HG03139 (cell line): ENCODE results near the gene KCNAB1.

Experiments used
- ATAC-seq: cut with Tn5 transposase; IDR thresholded peaks from one replicate; pipeline ENCODE4 v1.9.1; 2021; ENCODE audit not compliant: unreplicated experiment

The KCNAB1 gene

DNA sequence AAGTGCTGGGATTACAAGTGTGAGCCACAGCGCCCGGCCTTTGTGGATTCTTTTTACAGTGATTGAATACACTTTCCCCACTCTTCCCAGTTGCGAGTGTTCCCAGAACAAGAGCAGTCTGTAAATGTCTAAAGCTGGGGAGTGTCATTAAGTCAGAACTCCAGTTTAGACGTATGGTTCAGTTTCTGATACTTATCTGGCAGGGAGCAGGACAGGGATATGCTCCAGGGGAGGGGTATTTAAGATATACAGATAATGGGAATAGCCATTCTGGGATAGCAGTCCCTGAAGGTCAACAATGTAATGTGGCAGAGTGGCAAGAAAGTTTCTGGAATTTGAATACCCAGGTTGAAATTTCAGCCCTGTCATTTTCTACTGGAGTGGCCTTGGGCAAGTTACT lies 270.5 kb downstream of the KCNAB1 start:
- ATAC-seq: no peak

DNA sequence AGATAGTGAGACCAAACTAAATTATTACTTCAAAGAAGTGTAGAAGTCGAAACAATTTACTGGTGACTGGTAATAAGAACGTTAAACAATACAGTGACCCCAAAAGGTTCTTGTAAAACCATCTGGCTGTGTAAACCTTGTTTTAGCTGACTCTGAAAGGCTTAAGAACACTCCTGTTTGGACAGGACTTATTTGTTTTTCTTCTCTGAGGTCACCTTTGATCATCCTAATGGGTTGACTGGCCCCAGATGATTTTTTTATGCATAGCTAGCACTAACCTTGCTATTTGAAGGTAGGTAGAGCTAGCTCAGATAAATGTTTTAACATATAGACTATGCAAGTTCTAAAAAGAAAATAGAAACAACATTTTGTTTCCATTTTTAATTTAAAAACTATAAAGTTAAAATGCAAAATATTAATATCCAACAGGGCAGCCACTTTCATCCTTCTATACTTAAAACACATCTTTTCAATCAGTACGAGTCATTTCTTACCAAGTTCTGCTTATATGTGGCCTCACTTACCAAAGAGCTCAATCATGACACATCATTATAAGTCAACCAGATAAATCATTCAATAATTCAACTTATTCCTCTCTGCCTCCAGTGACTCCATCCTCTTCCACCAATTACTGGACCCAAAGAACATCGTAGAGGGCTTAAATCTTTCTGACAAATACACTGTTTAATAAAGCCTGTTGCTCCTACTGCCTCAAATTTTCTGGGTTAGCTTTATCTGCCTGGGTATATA lies 275.8 kb downstream of the KCNAB1 start:
- ATAC-seq: no peak

DNA sequence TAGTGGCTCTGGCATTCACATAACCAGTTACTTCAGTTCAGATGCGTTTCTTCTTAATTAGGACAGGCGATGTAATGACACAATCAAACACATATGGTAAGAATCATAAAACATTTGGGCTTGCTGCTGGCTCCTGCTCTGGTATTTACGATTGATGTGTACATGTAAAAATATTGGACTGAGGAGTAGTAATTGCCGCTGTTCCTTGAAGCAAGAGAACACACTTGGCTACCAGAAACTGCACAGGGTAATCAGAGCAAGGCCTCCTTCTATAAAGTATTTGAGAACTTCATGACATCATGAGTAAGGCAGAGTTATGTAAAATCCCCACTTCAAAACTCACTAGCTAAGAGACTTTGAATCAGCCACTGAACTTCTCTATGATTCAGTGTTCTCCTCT lies 276.5 kb downstream of the KCNAB1 start:
- ATAC-seq: no peak

DNA sequence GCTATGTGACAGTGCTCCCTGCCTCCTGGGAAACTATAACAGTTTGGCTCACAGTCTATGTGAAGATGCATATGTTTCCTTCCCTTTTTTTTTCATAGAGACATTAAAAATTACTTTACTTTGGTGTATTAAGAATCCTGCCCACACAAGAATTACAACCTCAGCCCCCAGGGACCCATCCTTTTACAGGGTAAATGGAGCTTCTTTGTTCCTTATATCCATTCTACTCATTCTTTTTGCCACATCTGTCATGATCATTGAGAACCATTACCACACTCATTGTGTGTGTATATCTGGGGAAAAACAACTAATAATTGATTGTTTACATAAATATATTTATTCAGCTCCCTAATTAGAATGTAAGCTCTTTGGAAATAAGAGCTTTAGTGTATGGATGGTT lies 277.2 kb downstream of the KCNAB1 start:
- no peak for ATAC-seq

DNA sequence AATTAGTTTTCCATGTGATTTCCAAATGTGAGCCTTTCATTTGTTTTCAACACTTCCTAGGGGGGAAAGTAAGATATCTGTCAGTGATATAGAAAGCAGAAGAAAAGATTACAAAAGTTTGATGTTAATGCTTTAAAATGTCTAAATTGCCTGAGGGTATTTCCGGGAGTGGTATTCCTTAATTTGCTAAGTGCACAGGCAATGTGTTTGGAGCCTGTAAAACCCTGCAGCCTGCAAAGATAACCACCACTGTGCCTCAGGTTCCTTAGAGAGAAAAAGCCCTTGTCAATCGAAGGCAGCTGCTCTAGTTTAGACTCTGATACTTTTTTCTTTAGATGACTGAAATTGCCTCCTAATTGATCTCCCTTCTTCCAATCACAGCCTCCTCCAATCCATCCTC lies 279.7 kb downstream of the KCNAB1 start:
- no peak for ATAC-seq

DNA sequence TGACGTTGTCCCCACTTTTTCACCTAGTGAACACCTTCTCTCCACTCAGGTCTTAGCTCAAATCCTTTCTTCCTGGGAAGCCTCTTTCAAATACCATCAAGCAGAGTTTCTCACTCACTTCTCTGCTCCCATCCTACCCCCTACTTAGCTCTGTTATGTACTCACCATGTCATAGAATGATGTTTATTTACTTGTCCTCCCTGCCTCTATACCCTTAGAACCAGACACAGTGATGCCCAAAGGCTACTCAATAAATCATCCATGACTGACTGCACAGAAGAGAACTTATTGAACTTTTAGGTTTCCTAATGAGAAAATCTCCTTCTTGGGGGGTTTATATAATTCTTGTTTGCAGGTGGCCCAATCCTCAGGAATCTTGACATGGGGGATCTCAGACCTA lies 280.4 kb downstream of the KCNAB1 start:
- ATAC-seq: no peak

DNA sequence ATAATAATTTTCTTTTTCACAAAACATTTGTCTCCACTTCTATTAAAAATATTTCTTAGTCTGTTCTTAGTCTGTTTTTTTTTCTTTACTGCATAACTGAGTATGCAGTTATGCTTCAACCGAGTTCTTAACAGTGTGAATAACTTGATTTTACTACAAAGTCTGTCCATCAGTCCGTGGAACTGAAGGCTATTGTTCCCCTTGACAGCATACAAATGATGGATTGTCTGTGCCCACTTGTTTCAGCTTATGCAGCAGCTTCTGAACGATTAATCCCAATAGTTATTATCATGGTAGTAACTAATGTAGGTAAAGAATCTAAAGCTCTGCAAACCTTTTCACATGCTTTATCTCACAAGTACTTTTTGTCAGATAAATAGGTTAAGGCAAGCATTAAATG lies 283.8 kb downstream of the KCNAB1 start:
- no peak for ATAC-seq

DNA sequence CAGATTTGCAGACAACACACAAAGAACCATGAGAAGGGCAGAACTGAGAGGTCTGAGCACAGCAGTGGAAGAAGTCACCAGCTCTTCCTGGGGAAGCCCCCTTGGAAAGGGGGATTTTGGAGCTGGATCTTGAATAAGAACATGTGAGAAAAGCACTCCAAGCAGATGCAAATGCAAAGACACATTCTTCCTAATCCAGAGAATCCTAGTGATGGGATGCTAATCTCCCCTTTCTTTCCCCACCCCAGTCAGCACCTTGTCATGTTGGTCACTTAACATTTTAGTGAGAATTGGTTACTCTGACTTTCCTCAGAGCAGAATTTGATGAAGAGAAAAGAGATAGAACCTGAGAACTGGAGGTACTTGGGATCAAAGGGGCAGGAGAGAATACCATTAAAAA lies 286.0 kb downstream of the KCNAB1 start:
- no peak for ATAC-seq

DNA sequence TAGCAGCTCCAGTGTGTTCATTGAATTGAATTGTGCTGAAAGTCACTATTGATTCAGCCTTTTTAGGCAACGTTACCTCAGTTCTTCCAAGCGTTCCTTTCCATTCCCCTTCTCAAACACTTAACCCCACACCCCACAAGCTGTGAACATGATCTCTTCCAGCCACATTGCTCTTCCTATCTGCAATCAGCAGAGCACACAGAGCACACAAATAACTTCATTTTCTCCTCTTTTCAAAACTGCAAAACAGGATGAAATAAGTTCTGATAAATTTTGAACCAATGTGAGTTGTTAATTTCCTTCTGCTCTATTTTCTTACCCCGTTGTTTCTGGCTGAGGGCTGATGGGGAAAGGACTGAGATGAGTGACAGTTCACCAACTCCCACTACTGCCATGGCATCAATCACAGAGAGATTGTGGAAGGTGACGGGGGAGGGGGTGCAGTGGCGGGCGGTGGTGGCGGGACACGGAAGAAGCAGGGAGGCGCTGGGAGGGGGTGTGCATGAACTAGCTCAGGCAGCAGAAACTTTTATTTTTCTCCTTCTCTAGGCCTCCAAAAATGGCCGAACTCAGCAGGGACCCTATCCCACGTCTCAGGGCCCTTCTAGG lies 287.3 kb downstream of the KCNAB1 start:
- no peak for ATAC-seq

DNA sequence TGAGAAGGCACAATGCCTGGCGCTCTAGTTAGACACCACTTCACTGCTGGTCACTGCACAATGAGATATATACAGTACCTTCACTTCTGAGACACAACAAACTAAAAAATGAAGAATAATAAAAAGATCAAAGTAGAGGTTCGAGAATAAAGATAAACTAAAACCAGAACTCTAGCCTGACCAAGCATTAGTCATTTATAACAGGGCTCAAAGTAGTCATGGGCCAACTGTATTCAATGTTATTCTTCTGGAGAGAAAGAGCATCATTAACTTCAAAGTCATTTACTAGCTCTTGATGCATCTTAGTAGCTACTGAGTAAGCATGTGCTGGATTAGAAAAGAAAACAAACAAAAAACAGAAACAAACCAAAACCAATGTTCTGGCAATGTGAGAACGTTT lies 289.3 kb downstream of the KCNAB1 start:
- no peak for ATAC-seq

DNA sequence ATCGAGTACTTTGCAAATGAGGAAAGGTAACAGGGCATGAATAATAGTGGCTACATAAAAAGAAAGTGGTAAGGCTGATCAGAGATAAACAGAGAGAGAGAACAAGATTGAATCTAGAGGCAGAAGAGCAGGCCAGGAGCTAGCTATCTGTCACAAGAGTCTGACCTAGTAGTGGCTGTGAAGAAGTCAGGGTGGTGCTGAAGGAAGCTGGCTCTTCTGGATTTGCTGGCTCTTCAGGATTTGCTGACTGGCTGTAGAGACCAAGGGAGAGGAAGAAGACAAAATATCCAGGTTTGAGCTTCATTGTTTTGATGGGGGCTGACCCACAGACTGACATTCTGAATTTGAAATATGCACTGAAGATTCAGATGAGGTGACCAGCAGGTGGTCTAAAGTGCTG lies 292.2 kb downstream of the KCNAB1 start:
- ATAC-seq: no peak

DNA sequence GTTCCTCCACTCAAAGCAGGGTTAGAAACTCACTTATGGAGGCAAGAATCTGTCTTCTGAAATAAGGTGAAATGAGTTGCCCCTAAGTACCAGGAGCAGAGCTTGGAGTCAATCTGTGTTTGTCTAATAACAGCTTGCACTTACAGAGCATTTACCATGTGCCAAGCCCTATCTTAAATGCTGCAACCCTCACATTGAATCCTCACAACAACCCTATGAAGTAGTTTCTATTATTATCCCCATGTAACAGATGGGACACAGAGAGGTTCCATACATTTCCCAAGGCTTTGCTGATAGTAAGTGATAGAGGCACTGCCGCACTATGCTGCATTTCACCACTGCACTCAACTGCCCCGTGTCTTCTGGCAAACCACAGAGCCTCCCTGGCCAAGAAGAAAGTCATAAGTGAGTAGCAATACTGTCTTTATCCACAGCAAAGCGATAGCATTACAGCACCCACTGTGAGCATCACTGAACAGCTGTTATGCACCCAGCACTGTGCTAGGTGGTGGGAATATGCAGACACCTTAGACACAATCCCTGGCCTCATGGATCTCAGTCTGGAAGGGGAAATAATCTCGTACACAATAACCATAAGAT lies 293.0 kb downstream of the KCNAB1 start:
- no peak for ATAC-seq

DNA sequence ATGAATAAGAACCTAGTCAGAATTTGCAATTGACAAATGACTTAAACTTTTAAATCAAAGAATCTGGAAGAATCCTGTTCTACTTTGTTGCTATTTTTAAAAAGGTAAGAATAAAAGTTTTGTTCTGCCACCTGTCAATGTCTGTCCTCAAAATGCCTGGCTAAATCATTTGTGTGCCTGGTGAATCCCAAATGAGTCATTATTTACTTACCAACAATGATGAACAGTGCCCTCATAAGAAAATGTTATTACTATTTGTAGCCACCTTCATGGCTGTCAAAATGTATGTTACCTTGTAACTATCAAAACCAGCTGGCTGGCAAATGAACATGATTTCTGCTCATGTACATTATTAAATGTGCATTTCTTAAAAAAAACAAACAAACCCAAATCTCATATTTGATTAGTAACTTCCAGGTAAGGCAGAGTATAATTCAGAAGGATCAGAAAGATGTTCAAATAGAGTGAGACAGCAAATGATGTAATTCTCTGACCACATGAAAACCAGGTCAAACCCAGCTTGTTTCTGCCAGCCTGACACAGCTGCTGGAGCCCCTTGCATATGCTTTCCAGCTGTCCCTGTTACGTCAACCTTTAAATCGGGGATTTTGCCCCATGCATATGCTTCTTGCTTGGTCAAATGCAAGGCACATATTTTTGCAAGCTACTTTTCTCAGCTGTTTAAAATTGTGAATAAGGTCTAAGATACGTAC lies 296.6 kb downstream of the KCNAB1 start:
- ATAC-seq: no peak

DNA sequence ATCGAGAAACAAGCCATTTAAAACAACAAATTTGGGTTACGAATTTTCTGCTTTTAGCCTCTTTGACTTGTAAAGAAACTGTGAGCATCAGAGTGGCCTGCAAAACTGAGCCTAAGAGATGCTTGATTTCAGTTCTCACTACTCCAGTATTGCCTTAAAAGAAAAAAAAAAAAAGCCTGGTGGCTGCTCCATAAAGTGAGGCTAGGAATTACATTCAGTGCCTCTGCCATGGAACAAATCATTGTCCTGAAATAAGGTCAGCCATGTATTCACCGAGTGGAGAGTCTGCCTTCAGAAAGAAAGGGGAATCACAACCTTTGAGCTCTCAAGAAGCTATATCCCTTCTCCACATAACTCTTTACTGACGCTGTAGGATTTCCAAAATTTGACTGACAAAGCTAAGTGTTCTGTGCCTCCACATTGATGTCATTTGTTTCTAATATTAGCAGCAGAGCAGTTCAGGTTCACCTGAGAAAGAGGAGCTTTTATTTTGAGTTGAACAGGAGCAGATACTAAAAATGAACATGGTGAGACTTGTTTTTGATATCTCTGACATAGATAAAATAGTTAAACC lies 297.3 kb downstream of the KCNAB1 start:
- ATAC-seq: no peak

DNA sequence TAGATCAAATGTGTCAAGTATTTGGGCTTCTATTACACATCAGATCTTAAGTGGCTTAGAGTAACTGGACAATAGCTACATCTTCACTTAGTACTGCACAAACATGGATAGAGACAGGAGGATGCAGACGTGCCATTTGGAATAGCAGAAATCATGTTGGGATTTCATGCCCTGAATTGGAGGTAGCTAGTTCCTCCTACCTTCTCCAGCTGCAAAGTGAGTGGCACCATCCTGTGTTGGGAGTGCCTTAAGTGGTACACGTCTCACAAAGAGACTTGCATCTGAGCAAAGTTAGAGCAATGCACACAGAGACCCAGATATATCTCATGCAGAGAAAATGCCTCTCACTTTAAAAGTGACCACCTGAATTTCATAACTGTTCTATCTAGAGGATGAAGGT lies 298.1 kb downstream of the KCNAB1 start:
- ATAC-seq: no peak

DNA sequence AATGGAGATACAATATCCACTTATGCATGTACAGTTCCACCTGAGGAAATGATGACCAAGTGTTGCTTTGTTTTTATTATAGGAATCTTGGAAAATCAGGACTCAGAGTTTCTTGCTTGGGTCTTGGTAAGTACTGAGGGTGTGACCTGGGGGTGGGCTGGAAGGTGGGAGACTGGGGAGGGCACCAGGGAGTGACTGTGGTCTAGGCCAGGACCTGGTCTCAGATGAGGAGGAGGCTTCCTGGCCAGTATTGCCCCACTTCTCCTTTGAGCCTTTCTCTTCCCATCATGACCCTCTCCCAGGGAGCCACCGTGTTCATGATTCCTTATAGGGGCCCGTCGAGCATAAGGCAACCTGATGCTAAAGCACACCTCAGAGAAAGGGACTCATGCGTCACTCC lies 301.2 kb downstream of the KCNAB1 start:
- ATAC-seq: no peak

DNA sequence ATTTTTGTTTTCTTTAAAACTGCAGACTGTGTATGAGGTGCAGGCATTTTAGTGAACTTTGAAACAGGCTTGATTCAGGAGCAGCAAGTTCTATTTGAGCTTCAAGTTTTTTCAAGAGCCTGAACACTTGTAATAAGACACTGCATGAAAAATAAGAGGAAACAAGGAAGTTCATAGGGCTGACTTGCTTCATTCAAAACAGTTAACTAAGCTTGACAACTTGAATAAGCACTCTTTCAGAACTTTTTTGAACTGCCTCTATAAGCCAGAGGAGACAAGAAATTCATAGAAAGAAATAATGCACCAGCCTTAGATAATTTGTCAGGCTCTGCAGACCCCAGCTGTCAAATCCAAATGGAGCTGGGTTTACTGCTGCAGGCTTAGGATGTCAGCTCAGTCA lies 304.4 kb downstream of the KCNAB1 start:
- ATAC-seq: no peak

DNA sequence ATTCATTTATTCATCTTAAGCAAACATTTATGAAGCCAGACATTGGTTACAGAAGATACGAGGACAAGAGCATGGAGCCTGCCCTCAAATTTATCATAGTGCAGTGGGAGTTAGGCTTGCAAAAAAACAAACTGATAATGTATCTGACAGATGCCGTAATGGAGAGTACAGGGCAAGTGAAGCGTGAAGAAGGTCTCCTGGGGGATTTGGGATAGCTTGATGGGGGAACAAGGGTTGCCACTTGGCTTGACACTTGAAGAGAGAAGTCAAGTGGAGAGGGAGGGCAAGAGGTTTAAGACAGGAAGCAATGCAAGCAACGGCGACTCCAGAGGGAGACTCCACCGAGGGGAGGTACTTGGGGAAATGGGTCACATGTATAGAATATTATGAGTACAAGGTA lies 305.3 kb downstream of the KCNAB1 start:
- ATAC-seq: no peak

DNA sequence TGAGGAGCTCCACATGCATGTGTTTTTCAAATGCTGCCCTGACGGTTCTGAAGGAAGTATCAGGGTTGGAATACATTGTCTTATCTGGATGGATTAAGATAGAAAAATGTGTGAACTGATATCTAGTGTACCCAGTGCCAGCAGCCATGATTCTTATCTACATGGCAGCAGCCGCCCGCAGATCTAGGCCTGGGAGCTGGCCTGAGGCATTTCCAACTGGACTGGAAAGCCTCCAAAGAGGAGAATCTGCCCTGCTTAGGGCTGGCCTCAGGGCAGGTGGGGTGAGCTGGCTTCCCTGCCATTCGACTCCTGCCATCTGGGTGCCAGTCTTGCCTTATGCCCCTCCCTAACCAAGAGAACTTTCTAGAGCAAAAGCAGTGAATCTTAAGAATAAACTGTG lies 308.7 kb downstream of the KCNAB1 start:
- no peak for ATAC-seq

DNA sequence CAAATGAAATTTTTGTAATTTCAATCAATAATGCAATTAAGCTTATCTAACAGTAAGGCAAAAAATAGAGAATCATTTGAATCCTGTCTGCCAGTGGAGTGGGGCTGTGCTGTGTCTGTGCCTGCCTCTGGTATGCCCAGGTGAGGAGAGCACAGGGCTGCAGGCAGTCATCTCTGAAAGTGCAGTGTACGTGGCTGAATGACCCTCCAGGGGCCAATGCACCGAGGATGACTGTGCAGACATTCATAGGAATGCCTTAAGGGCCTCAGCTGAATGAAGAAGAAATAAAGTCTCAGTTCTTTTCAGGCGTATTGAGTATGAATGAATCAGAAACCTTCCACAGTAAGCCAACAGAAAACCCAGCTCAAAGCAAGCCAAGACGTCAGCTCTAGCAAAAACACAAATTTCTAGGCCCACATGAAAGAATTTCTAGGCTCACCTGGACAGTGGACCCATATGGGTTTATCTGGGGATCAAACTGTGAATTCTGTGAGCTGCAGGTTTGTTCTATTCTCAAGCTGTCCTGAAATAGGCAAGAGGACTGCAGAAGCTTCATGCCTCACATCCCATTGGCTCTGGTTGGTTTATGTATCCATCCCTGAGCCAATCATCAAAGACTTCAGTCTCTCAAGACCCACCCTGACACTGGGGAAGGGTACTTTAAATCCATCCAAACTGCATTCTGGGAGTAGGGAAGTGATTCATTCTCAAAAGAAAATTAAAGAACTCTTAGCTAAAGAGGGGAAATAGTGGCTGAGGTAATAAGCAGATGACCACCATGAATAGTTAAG lies 311.2 kb downstream of the KCNAB1 start:
- no peak for ATAC-seq

DNA sequence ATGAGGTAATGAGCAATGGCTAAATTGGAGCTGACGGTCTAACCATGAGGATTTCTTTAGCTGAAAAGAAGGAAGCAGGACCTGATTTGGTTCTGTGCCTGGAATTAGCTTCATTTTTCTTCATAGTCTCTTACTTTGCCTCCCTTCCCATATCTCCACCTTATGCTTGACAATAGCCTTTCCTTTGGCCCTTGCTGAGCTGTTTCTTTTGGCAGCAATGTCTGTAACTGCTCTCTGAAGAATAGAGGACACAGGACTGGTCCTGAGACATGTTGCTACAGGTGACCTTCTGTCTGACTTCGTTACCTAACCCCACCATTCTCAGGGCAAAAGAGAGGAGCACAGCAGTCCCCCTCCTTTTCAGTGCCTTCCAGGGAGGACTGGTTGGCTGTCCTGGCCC lies 312.2 kb downstream of the KCNAB1 start:
- ATAC-seq: no peak
